Activated T-cell treated with anti-CD3 and anti-CD28 coated beads, Interleukin-2, amount 50 U/mL, for 4 hours (primary cell): ENCODE data around the gene NMRAL1. TPM values are rescaled to one million over a fixed set of nuclear protein-coding genes. Genes with fewer than 3 reads are reported as not detected.

Experiments used
- ATAC-seq, 2 donors: fragments of 200-7000 bp; cut with Tn5 transposase; one replicate each; pipeline ENCODE4 v1.10.0; 2021
- DNase-seq: peaks from one replicate; pipeline ENCODE4 v3.0.0-alpha.2; 2020
- H3K27me3 Mint-ChIP-seq: one replicate; pipeline ENCODE4 v1.8.0; 2021; ENCODE audit warnings: low read depth, mixed read lengths
- H3K36me3 Mint-ChIP-seq: one replicate; pipeline ENCODE4 v1.8.0; 2022; ENCODE audit warnings: mixed read lengths; ENCODE audit not compliant: insufficient read depth
- H3K4me1 Mint-ChIP-seq: one replicate; pipeline ENCODE4 v1.8.0; 2021; ENCODE audit warnings: low read depth, mixed read lengths
- H3K4me3 Mint-ChIP-seq: one replicate; pipeline ENCODE4 v1.8.0; 2021; ENCODE audit warnings: mild to moderate bottlenecking, moderate library complexity, mixed read lengths
- H3K9me3 Mint-ChIP-seq: one replicate; pipeline ENCODE4 v1.8.0; 2021; ENCODE audit warnings: mixed read lengths
- total RNA-seq, 3 donors: library from RNA; stranded (reverse); gene quantifications; one replicate each; pipeline ENCODE4 v1.2.1, GENCODE V29; 2021

The NMRAL1 gene
- 10 to 100 TPM; 29.6 to 45.2 (median 41.5) TPM for total RNA-seq

- DNase-seq (peak; percentile 72), ATAC-seq (peak; percentile 55 to 61)
- Mint-ChIP-seq H3K4me3 (peak within 1 kb of the TSS; percentile 90), H3K36me3 (peaks cover 3% of the 10 kb centered on the region), H3K4me1 (peaks cover 33% of the 10 kb centered on the region), H3K27me3 (no peaks in the 10 kb centered on the region), H3K9me3 (no peaks in the 10 kb centered on the region)
Observed at GRCh38 chr16:4474192-4474961, at the start of gene NMRAL1. NMRAL1 (minus strand) TSS chr16:4474625; CDS start chr16:4474132, 493 bp downstream.

GRCh38 chr16:4523686-4524085 lies 49.3 kb upstream of the NMRAL1 start:
- no peaks in the 10 kb centered on the region for H3K9me3 Mint-ChIP-seq
- no peak for ATAC-seq

GRCh38 chr16:4522051-4522581 lies 47.7 kb upstream of the NMRAL1 start:
- H3K4me3 Mint-ChIP-seq = no peak overlapping the region
- H3K27me3 Mint-ChIP-seq = no peaks in the 10 kb centered on the region
- no peak for ATAC-seq
- no peak for DNase-seq
- no peaks in the 10 kb centered on the region for H3K9me3 Mint-ChIP-seq
- peaks cover 20% of the 10 kb centered on the region for H3K4me1 Mint-ChIP-seq
- peaks cover 10% of the 10 kb centered on the region for H3K36me3 Mint-ChIP-seq

More at GRCh38 chr16:4523686-4524085, 49.3 kb upstream of the NMRAL1 start:
- H3K36me3 Mint-ChIP-seq = peaks cover 10% of the 10 kb centered on the region
- DNase-seq = no peak
- H3K27me3 Mint-ChIP-seq = no peaks in the 10 kb centered on the region
- H3K4me1 Mint-ChIP-seq = peaks cover 17% of the 10 kb centered on the region
- no peak overlapping the region for H3K4me3 Mint-ChIP-seq

- no peaks in the 10 kb centered on the region for H3K9me3 Mint-ChIP-seq
- H3K27me3 Mint-ChIP-seq = no peaks in the 10 kb centered on the region
- DNase-seq (no peak), ATAC-seq (no peak)
- H3K4me3 Mint-ChIP-seq = no peak overlapping the region
- peaks cover 25% of the 10 kb centered on the region for H3K4me1 Mint-ChIP-seq
- peaks cover 7% of the 10 kb centered on the region for H3K36me3 Mint-ChIP-seq
Observed at GRCh38 chr16:4520913-4521312, 46.5 kb upstream of the NMRAL1 start.

- no peak for DNase-seq
- Mint-ChIP-seq H3K27me3 (no peaks in the 10 kb centered on the region), H3K4me3 (no peak overlapping the region), H3K9me3 (no peaks in the 10 kb centered on the region), H3K36me3 (peaks cover 9% of the 10 kb centered on the region), H3K4me1 (peaks cover 35% of the 10 kb centered on the region)
- ATAC-seq = no peak
Observed at GRCh38 chr16:4519274-4520058, 45.0 kb upstream of the NMRAL1 start.

- Mint-ChIP-seq H3K4me1 (peaks cover 44% of the 10 kb centered on the region), H3K36me3 (peaks cover 9% of the 10 kb centered on the region), H3K4me3 (no peak overlapping the region), H3K9me3 (no peaks in the 10 kb centered on the region), H3K27me3 (no peaks in the 10 kb centered on the region)
- ATAC-seq (no peak), DNase-seq (no peak)
Observed at GRCh38 chr16:4517812-4518680, 43.6 kb upstream of the NMRAL1 start.

- H3K27me3 Mint-ChIP-seq = no peaks in the 10 kb centered on the region
- peaks cover 24% of the 10 kb centered on the region for H3K36me3 Mint-ChIP-seq
- H3K4me1 Mint-ChIP-seq = peaks cover 57% of the 10 kb centered on the region
- no peaks in the 10 kb centered on the region for H3K9me3 Mint-ChIP-seq
- ATAC-seq (peak in 1 of 2 donors; percentile 37), DNase-seq (no peak)
- peak overlapping the region; percentile 52 for H3K4me3 Mint-ChIP-seq
Observed at GRCh38 chr16:4515611-4516233, 41.3 kb upstream of the NMRAL1 start.

- DNase-seq (no peak), ATAC-seq (peak; percentile 19 to 41)
- Mint-ChIP-seq H3K9me3 (no peaks in the 10 kb centered on the region), H3K36me3 (peaks cover 25% of the 10 kb centered on the region), H3K27me3 (no peaks in the 10 kb centered on the region), H3K4me1 (peaks cover 58% of the 10 kb centered on the region), H3K4me3 (no peak overlapping the region)
Observed at GRCh38 chr16:4514606-4515005, 40.2 kb upstream of the NMRAL1 start.

- H3K4me3 Mint-ChIP-seq = no peak overlapping the region
- DNase-seq (no peak), ATAC-seq (no peak)
- peaks cover 25% of the 10 kb centered on the region for H3K36me3 Mint-ChIP-seq
- no peaks in the 10 kb centered on the region for H3K9me3 Mint-ChIP-seq
- H3K27me3 Mint-ChIP-seq = no peaks in the 10 kb centered on the region
- peaks cover 58% of the 10 kb centered on the region for H3K4me1 Mint-ChIP-seq
Observed at GRCh38 chr16:4513881-4514280, 39.5 kb upstream of the NMRAL1 start.

- peaks cover 53% of the 10 kb centered on the region for H3K4me1 Mint-ChIP-seq
- no peaks in the 10 kb centered on the region for H3K9me3 Mint-ChIP-seq
- H3K27me3 Mint-ChIP-seq = no peaks in the 10 kb centered on the region
- no peak overlapping the region for H3K4me3 Mint-ChIP-seq
- ATAC-seq (no peak), DNase-seq (no peak)
- peaks cover 29% of the 10 kb centered on the region for H3K36me3 Mint-ChIP-seq
Observed at GRCh38 chr16:4513086-4513860, 38.8 kb upstream of the NMRAL1 start.

GRCh38 chr16:4512473-4512872 lies 38.0 kb upstream of the NMRAL1 start:
- DNase-seq = no peak
- H3K36me3 Mint-ChIP-seq = peaks cover 37% of the 10 kb centered on the region
- H3K9me3 Mint-ChIP-seq = no peaks in the 10 kb centered on the region
- H3K4me3 Mint-ChIP-seq = no peak overlapping the region
- H3K27me3 Mint-ChIP-seq = no peaks in the 10 kb centered on the region
- H3K4me1 Mint-ChIP-seq = peaks cover 57% of the 10 kb centered on the region
- ATAC-seq = no peak

- ATAC-seq = no peak
- Mint-ChIP-seq H3K4me1 (peaks cover 57% of the 10 kb centered on the region), H3K9me3 (no peaks in the 10 kb centered on the region), H3K4me3 (no peak overlapping the region), H3K27me3 (no peaks in the 10 kb centered on the region), H3K36me3 (peaks cover 37% of the 10 kb centered on the region)
- DNase-seq = no peak
Observed at GRCh38 chr16:4511441-4512082, 37.1 kb upstream of the NMRAL1 start.
